Measurements from ENCODE around the gene ZCCHC3. TPM values are rescaled to one million over a fixed set of nuclear protein-coding genes. Genes with fewer than 3 reads are reported as not detected.
A peak's percentile ranks its signal among the peaks of the same experiment; 100 is the strongest.
"Not testable (repeated sequence)": the region's sequence is repeated elsewhere in the genome, so short reads cannot be mapped to it uniquely, and the experiment has no call there.

The ZCCHC3 gene
- total RNA-seq, 8 experiments from 2014 or later, result 14.3 to 31.7 (median 20.6) TPM

DNA sequence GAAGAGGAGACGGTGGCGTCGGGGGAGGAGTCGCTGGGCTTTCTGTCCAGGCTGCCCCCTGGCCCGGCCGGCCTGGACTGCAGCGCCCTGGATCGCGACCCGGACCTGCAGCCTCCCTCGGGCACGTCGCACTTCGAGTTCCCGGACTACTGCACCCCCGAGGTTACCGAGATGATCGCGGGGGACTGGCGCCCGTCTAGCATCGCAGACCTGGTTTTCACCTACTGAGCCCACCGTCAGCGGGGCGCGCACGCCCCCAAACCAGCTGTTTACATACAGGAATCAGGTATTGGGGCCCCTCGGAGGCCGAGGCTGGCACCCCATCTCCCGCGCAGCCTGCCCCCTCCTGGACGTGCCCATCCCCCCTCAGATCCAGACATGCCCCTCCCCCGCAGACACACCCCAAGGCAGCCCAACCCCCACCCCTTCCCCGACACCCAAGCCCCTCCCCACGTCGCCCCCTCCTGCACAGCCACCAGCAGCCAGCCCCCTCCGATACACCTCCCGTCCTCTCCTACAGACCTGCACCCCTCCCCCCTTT lies 29.3 kb downstream of the ZCCHC3 start:
- Histone ChIP-seq H3K27ac (peak overlapping the region; percentile 91 to 95), H3K4me1 (replicated peaks in 1 of 2) (peaks cover 23 to 24% of the 10 kb centered on the region in 2 donors), H3K4me3 (peak overlapping the region; percentile 63 to 90 (median 77))
- in situ Hi-C loops (cut with MboI; ENCODE audit: low pct_unique_long_range_greater_than_20kb in 2 of 9, low sequenced_read_pairs in 9 of 9, unreplicated experiment in 9 of 9), result no loop called here
- peak in 2 of 8 experiments; percentile 0 to 47 for ATAC-seq (replicated peaks in 6 of 8)
- 0% methylated on average over 1 of the region's 38 CpGs; no CpG with 5 or more reads in 9 of the 10 experiments for WGBS, 10 experiments

DNA sequence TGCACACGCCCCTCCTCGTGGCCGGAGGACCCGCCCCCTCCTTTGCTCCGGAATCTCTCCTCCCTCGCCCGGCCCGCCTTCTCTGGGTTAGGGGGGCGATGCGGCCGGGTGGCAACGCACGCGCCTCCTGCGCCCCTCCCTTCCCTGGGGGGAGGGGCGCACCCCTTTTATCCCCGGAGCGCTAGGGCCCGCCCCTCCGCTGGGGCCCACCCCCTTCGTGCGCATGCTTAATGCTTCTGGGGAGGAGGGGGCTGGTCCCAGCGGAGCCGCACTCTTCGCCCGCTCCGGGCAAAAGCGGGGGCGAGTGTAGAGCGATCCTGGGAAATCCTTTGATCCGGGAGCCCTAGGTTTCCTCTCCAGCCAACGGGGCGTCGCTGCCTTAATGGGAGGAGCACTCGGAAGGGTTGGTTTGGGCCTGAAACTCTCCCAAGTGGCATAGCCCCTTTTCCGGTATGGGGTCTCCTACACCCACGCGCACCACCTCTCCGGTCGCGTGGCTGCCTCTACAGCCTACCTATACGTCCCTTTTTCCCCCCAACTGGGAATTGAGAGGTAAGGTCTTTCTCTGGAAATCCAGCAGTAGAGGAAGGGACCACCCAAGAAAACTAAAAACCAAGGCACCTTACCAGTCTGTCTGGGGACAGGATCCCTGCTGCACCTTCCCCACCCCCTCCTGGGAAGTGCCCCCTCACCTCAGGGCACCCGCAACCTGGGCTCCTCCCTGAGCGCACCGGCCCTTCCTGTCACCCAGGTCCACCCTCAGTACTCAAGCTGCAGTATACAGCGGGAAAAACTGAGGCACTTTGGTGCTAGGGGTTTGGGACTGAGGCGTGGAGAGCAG lies 30.0 kb downstream of the ZCCHC3 start:
- in situ Hi-C loops (cut with MboI; ENCODE audit: low pct_unique_long_range_greater_than_20kb in 2 of 9, low sequenced_read_pairs in 9 of 9, unreplicated experiment in 9 of 9), result no loop called here
- 0 to 20% (median 0%) methylated on average over 1 to 9 of the region's 47 CpGs; no CpG with 5 or more reads in 5 of the 10 experiments for WGBS, 10 experiments
- Histone ChIP-seq H3K4me3 (peak overlapping the region; percentile 63 to 90 (median 77)), H3K27ac (peak overlapping the region; percentile 34 to 95), H3K4me1 (replicated peaks in 1 of 2) (peaks cover 23 to 24% of the 10 kb centered on the region in 2 donors)
- ATAC-seq (replicated peaks in 6 of 8), result peak; percentile 6 to 46 (median 38)

DNA sequence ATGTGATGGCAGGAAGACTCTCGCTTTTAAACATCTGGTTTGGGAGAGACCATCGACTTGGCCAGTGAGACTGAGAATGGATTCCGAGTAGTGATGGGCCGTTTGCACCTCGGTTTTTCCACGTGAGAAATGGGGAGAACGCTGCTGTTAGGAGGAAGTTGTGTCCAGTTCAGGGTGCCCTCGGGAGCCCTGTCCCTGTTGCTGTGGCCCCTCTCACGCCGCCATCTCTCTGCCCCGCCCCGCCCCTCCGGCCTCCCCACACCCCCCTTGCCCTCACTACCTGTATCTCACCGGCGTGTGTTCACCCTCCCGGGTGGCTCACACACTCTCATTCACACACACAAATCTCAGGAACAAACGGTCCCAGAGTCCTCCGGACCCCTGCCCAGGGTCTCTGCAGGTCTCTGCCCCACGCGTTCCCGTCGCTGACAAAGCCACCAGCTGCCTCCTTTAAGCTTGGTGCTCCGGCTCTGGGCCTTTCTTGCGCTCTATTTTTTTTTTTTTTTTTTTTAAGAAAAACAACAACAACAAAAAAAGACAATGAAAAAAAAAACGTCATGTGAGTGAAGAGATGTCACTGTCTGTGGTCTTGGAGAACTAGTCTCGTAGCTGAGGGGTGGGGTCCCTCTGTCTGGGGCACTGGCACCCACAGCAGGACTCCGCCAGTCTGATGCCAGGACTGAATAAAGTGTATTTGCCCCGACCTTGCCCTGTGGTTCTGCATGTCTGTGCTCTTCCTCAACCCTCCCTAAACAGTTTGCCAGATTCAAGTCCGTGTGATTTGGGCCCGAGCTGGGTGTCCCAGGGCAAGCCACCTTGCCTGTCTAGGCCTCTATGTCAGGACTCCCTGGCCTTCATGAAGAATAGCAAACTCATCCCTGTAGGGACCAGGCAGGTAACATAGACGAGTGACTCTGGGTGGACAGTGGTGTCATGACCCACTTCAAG lies 30.9 kb downstream of the ZCCHC3 start:
- H3K4me3 ChIP-seq, result peak overlapping the region; percentile 63 to 90 (median 77)
- ATAC-seq (replicated peaks in 6 of 8), result no peak
- H3K4me1 ChIP-seq (replicated peaks in 1 of 2), result peaks cover 23 to 24% of the 10 kb centered on the region in 2 donors
- H3K27ac ChIP-seq, result no peak overlapping the region
- WGBS, 10 experiments, result 27 to 70% (median 50%) methylated on average over 1 to 13 of the region's 31 CpGs; no CpG with 5 or more reads in 3 of the 10 experiments
- in situ Hi-C loops (cut with MboI; ENCODE audit: low pct_unique_long_range_greater_than_20kb in 2 of 9, low sequenced_read_pairs in 9 of 9, unreplicated experiment in 9 of 9), result no loop called here

DNA sequence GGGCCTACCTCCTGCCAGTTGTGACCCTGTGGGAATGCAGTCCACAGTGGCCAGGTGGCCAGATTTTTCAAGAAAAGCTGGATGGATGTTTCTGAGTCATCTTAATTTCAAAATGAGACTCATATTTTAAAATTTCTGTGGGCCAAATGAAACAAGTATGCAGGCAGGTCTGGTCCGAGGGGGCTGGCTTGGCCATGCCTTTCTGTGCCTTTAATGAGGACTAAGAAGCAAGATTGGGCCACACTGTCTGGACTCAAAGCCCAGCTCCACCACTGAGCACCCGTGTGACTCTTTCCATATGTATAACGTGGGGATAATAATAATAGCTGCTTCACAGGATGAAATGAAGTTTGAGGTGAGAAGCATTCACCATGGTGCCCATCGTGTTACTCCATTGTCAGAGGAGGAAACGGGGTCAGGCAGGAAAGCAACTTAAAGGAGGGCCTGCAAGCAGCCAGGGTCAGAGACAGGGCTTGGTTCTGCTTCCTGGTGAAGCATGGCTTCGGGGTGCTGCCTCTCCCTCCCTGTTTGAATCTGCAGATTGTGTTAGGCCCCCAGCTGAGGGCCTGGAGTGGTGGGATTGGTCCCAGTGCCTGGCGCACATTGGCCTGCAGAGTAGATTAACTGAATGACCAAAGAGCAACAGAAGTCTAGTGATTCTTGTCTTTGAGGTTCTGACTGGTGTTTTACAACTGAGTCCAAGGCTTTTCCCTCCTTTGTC lies 31.8 kb downstream of the ZCCHC3 start:
- in situ Hi-C loops (cut with MboI; ENCODE audit: low pct_unique_long_range_greater_than_20kb in 2 of 9, low sequenced_read_pairs in 9 of 9, unreplicated experiment in 9 of 9), result no loop called here
- Histone ChIP-seq H3K4me1 (replicated peaks in 1 of 2) (peaks cover 19 to 22% of the 10 kb centered on the region in 2 donors), H3K4me3 (peak overlapping the region in 4 of 5 donors; percentile 63 to 90 (median 72)), H3K27ac (no peak overlapping the region)
- WGBS, 10 experiments, result 17 to 83% (median 60%) methylated on average over 1 to 7 of the region's 7 CpGs; no CpG with 5 or more reads in 2 of the 10 experiments
- ATAC-seq (replicated peaks in 6 of 8), result no peak

DNA sequence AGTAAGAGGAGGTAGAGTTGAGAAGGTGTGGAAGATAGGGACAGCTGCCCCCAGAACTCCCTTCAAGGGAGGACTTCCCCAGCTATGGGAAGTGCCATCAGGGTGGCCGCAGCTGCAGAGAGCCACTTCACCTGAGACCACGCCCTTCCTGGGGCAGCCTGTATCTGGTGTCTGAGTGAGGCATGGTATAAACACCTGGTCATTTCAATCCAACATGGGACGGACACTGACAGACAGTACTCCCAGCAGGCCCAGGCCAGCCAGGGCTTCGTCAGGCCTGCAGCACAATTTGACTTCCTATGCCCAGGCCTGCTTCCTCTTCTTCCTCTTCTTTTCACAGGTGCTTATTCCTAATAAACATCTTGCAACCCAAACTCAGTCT lies 32.5 kb downstream of the ZCCHC3 start:
- Histone ChIP-seq H3K27ac (no peak overlapping the region), H3K4me1 (replicated peaks in 1 of 2) (peaks cover 19 to 22% of the 10 kb centered on the region in 2 donors), H3K4me3 (peak overlapping the region in 2 of 5 donors; percentile 2 to 19)
- WGBS, 10 experiments, result 80 to 100% (median 86%) methylated on average over 1 to 3 of the region's 4 CpGs; no CpG with 5 or more reads in 4 of the 10 experiments
- no peak for ATAC-seq (replicated peaks in 6 of 8)
- in situ Hi-C loops (cut with MboI; ENCODE audit: low pct_unique_long_range_greater_than_20kb in 2 of 9, low sequenced_read_pairs in 9 of 9, unreplicated experiment in 9 of 9), result no loop called here

DNA sequence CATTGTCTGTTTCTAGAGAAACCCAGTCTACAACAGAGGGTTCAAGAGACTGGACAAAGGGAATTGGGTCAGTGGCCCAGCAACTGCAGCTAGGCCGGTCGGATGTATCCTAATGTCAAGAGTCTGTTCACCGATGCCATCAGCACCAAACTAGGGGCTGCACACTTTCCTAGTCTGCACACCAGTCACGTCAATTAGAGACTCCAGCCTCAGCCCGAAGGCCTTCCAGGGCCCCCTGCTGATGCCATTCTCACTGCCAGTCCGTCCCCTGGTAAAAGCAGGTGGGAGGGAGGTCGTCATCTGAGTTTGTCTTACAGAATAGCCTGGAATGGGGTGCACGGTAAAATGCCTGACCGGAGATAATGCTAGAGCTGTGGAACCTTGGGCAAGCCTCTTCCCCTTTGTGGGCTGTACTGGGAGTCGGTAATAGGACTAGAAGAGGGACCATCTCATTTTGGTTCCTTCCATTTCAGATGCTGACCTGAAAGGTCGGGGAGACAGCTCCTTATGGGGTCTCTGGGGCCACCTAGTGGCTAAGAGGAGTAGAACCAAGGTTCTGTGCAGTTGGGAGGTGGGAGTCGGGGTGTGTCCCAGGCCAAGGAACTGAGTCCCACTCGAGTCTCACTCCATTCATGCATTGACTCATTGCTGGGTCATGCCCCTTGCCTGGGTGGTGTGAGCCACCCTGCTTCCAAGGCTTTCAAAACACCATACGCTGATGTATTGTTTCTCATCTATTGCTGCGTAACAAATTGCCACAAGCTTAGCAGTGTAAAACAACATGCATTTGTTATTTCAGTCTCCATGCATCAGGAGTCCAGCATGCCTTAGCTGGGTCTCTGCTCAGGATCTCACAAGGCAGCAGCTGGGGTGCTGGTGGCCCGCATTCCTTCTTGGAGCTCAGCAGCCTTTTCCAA lies 33.1 kb downstream of the ZCCHC3 start:
- WGBS, 10 experiments, result 0 to 100% (median 49%) methylated on average over 1 to 7 of the region's 16 CpGs; no CpG with 5 or more reads in 2 of the 10 experiments
- Histone ChIP-seq H3K4me1 (replicated peaks in 1 of 2) (peaks cover 19 to 22% of the 10 kb centered on the region in 2 donors), H3K27ac (peak overlapping the region in 1 of 2 donors; percentile 7), H3K4me3 (peak overlapping the region in 4 of 5 donors; percentile 1 to 19 (median 4))
- in situ Hi-C loops (cut with MboI; ENCODE audit: low pct_unique_long_range_greater_than_20kb in 2 of 9, low sequenced_read_pairs in 9 of 9, unreplicated experiment in 9 of 9), result no loop called here
- peak; percentile 8 to 27 (median 17) for ATAC-seq (replicated peaks in 6 of 8)

DNA sequence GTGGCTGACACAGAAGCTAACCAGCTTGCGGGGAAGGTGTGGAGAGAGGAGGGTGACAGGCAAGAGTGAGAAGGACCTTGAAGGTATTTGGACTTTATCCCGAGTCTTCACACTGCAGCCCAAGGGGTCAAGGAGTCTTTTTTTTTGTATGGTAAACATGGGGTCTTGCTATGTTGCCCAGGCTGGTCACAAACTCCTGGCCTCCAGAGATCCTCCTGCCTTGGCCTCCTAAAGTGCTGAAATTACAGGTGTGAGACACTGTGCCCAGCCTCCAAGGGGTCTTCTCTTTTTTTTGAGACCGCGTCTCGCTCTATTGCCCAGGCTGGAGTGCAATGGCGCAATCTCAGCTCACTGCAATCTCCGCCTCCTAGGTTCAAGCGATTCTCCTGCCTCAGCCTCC lies 37.2 kb downstream of the ZCCHC3 start:
- H3K4me3 ChIP-seq, result no peak overlapping the region
- no peak for ATAC-seq (replicated peaks in 6 of 8)
- in situ Hi-C loops (cut with MboI; ENCODE audit: low pct_unique_long_range_greater_than_20kb in 2 of 9, low sequenced_read_pairs in 9 of 9, unreplicated experiment in 9 of 9), result no loop called here
- peaks cover 9 to 13% of the 10 kb centered on the region in 2 donors for H3K4me1 ChIP-seq (replicated peaks in 1 of 2)
- no peak overlapping the region for H3K27ac ChIP-seq
- 33 to 100% (median 94%) methylated on average over 1 to 7 of the region's 8 CpGs; no CpG with 5 or more reads in 2 of the 10 experiments for WGBS, 10 experiments

DNA sequence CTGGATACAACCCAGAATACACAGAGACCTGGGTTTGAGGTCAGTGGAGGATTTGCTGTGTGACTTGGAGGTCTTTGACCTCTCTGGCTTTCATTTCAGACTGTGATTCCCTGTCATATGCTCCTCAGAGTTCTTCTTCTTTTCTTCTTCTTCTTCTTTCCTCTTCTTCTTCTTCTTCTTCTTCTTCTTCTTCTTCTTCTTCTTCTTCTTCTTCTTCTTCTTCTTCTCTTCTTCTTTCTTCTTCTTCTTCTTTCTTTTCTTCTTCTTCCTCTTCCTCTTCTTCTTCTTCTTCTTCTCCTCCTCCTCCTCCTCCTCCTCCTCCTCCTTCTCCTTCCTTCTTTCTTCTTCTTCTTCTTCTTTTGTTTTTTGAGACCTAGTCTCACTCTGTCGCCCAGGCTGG lies 38.7 kb downstream of the ZCCHC3 start:
- in situ Hi-C loops (cut with MboI; ENCODE audit: low pct_unique_long_range_greater_than_20kb in 2 of 9, low sequenced_read_pairs in 9 of 9, unreplicated experiment in 9 of 9), result not testable (repeated sequence)

DNA sequence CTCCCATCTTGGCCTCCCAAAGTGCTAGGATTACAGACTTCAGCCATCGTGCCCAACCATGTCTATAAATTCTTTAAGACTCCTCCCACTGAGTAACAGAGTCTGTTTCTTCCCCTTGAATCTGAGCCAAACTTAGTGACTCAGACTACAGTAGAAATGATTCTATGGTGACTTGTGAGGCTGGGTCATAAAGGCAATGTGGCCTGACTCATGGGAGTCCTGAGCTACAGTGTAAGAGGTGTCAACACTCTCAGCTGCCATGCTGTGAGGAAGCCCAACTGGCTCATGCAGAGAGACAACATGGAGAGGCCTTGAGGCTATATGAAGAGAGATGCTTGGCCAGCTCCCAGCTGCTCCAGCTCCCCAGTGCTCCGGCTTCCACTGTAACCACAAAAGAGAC lies 44.3 kb downstream of the ZCCHC3 start:
- 17 to 89% (median 68%) methylated on average over 1 to 2 of the region's 2 CpGs; no CpG with 5 or more reads in 6 of the 10 experiments for WGBS, 10 experiments
- ATAC-seq (replicated peaks in 6 of 8), result peak in 2 of 8 experiments; percentile 38 to 39
- Histone ChIP-seq H3K4me3 (no peak overlapping the region), H3K4me1 (replicated peaks in 1 of 2) (peaks cover 0 to 5% of the 10 kb centered on the region in 2 donors), H3K27ac (no peak overlapping the region)
- in situ Hi-C loops (cut with MboI; ENCODE audit: low pct_unique_long_range_greater_than_20kb in 2 of 9, low sequenced_read_pairs in 9 of 9, unreplicated experiment in 9 of 9), result no loop called here

More for the DNA sequence above, 38.7 kb downstream of the ZCCHC3 start:
- WGBS, 10 experiments, result 71 to 100% (median 86%) methylated on average over 1 of the region's 1 CpG; no CpG with 5 or more reads in 7 of the 10 experiments
- ATAC-seq (replicated peaks in 6 of 8); H3K4me3 ChIP-seq; H3K4me1 ChIP-seq (replicated peaks in 1 of 2); H3K27ac ChIP-seq: not testable (repeated sequence)

DNA sequence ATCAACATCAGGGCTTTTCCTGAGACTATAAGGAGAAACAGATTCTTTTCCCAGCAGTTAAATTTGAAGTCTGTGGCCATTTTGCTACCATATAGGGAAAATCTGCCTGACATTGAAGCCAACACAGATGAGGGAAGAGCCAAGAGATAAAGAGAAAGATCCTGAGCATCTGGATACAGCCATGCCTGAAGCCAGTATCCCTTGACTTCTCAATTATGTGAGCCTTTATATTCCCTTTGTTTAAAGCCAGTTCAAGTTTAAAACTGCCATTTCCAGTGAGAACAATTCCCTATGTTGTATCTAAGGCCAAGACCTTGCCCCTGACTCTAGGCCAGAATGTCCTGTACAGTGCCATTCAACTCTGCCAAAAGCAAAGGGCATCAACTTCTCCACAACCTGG lies 45.7 kb downstream of the ZCCHC3 start:
- H3K4me1 ChIP-seq (replicated peaks in 1 of 2), result peaks cover 0 to 5% of the 10 kb centered on the region in 2 donors
- H3K4me3 ChIP-seq, result no peak overlapping the region
- no peak overlapping the region for H3K27ac ChIP-seq
- no peak for ATAC-seq (replicated peaks in 6 of 8)
- in situ Hi-C loops (cut with MboI; ENCODE audit: low pct_unique_long_range_greater_than_20kb in 2 of 9, low sequenced_read_pairs in 9 of 9, unreplicated experiment in 9 of 9), result no loop called here

DNA sequence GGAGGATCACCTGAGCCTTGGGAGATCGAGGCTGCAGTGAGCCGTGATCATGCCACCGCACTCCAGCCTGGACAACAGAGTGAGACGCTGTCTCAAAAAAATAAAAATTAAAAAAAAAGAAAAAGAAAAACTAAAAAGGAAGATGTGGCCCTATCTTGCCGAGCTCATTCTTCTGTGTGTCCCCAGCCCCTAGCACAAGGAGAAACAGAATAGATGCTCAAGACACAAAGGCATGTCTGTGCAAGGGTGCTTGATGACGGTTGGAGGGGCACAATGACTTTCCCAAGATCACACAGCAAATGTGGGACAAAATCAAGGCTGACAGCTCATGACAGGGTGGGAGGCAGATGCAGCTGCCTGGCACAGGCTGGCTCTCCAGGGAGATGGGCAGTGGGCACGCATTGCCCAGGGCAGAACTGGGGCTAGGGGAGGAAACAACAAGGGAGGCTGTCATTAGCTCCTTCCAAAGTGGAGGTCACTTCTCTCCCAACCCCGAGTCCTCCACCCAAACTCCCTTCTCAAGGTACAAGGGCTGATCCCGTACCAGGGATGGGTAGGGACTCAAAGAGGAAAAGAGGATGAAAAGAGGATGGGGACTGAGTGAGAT lies 48.8 kb downstream of the ZCCHC3 start:
- H3K27ac ChIP-seq, result peak overlapping the region; percentile 92 to 93
- 17 to 88% (median 70%) methylated on average over 1 to 9 of the region's 9 CpGs; no CpG with 5 or more reads in 1 of the 10 experiments for WGBS, 10 experiments

More for the DNA sequence above, 48.8 kb downstream of the ZCCHC3 start:
- ATAC-seq (replicated peaks in 6 of 8), result no peak
- in situ Hi-C loops (cut with MboI; ENCODE audit: low pct_unique_long_range_greater_than_20kb in 2 of 9, low sequenced_read_pairs in 9 of 9, unreplicated experiment in 9 of 9), result no loop called here
- H3K4me3 ChIP-seq, result peak overlapping the region; percentile 45 to 81 (median 66)
- H3K4me1 ChIP-seq (replicated peaks in 1 of 2), result peaks cover 8 to 13% of the 10 kb centered on the region in 2 donors

Measured in motor neuron (in vitro differentiated cells).